DND-41 (cell line): ENCODE data around the gene GALNT5.

ENCODE experiments used
- ATAC-seq: fragments of 200-7000 bp; cut with Tn5 transposase; 3 replicates; pipeline ENCODE4 v1.9.1; 2021; ENCODE audit warnings: low read depth; ENCODE audit not compliant: insufficient read depth
- DNase-seq: peaks from one replicate; pipeline ENCODE4 v3.0.0-alpha.2; 2020
- H2AFZ ChIP-seq: 2 replicates; pipeline ENCODE4 v1.6.0; 2012; ENCODE audit warnings: low read depth, low read length
- H3K27ac ChIP-seq: 2 replicates; pipeline ENCODE4 v1.5.1; 2012; ENCODE audit warnings: low read length, inconsistent platforms
- H3K27me3 ChIP-seq: fragments of 200-600 bp; sonication (generic); 2 replicates; pipeline ENCODE4 v1.6.0; 2012; ENCODE audit warnings: low read length, mild to moderate bottlenecking, inconsistent platforms; ENCODE audit not compliant: insufficient read depth, poor library complexity
- H3K36me3 ChIP-seq: 2 replicates; pipeline ENCODE4 v1.5.1; 2012; ENCODE audit warnings: low read length, inconsistent platforms; ENCODE audit not compliant: insufficient read depth
- H3K4me1 ChIP-seq: 2 replicates; pipeline ENCODE4 v1.5.1; 2012; ENCODE audit warnings: mild to moderate bottlenecking, low read length; ENCODE audit not compliant: insufficient read depth
- H3K4me2 ChIP-seq: 2 replicates; pipeline ENCODE4 v1.6.0; 2012; ENCODE audit warnings: mild to moderate bottlenecking, moderate library complexity, low read length, inconsistent platforms; ENCODE audit not compliant: insufficient read depth
- H3K4me3 ChIP-seq, 2 experiments: fragments of 200-600 bp in 1 of 2; shearing (Covaris generic) in 1 of 2; 2 replicates each; pipeline ENCODE4 v1.5.1; 2012 to 2016; ENCODE audit warnings: inconsistent platforms in 2 of 2, low read length in 2 of 2, mild to moderate bottlenecking in 2 of 2, low read depth in 1 of 2, moderate library complexity in 1 of 2
- H3K79me2 ChIP-seq: 2 replicates; pipeline ENCODE4 v1.6.0; 2012; ENCODE audit warnings: low read length, inconsistent platforms; ENCODE audit not compliant: insufficient read depth
- H3K9ac ChIP-seq: 2 replicates; pipeline ENCODE4 v1.6.0; 2012; ENCODE audit warnings: low read depth, mild to moderate bottlenecking, inconsistent platforms, low read length, moderate library complexity
- H3K9me3 ChIP-seq: 2 replicates; pipeline ENCODE4 v1.5.1; 2012; ENCODE audit warnings: low read length, moderate library complexity, mild to moderate bottlenecking, inconsistent platforms; ENCODE audit not compliant: insufficient read depth, severe bottlenecking
- H4K20me1 ChIP-seq: 2 replicates; pipeline ENCODE4 v1.6.0; 2012; ENCODE audit warnings: low read length; ENCODE audit not compliant: insufficient read depth
- CTCF ChIP-seq: IDR thresholded peaks from 2 replicates; pipeline ENCODE4 v1.5.1; 2012; ENCODE audit warnings: borderline replicate concordance, low read length, moderate library complexity, mild to moderate bottlenecking; ENCODE audit not compliant: poor library complexity, severe bottlenecking; ENCODE audit errors: extremely low read depth
- EZH2 ChIP-seq: IDR thresholded peaks from 3 replicates; pipeline ENCODE4 v1.6.1; 2012; ENCODE audit warnings: borderline replicate concordance, low read depth, mild to moderate bottlenecking, moderate library complexity, low read length, inconsistent platforms; ENCODE audit not compliant: severe bottlenecking

Gene GALNT5

DNA sequence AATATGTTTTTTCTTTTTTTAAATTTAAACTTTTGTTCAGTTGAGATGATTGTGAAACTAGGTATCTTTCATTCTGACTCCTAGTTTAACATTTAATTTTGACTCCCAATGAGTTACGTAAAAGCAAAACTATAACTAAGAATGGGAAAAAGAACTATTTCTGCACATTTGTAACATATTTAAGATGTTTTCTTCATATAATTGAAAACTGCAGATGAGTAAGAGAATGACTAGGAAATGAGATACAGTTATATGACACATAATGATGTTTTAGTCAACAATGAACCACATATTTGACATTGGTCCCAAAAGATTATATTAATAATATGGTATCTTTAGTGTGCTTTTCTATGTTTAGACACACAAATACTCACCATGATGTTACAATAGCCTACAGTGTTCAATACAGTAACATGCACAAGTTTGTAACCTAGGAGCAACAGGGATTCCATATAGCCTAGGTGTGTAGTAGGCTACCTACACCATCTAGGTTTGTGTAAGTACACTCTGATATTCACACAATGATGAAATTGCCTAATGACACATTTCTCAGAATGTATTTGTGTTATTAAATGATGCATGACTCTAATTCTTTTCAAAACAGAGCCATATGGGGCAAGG is 55.5 kb downstream of the GALNT5 start:
- ATAC-seq (no peak), DNase-seq (no peak)
- H3K79me2 ChIP-seq = no peaks in the 10 kb centered on the region
- H3K4me1 ChIP-seq = no peaks in the 10 kb centered on the region
- H3K4me2 ChIP-seq = no peak overlapping the region
- H3K9ac ChIP-seq = no peak overlapping the region
- no peak overlapping the region for H3K27ac ChIP-seq
- no peak overlapping the region for H3K4me3 ChIP-seq
- no peaks in the 10 kb centered on the region for H4K20me1 ChIP-seq
- no peaks in the 10 kb centered on the region for H3K9me3 ChIP-seq
- peaks cover 9% of the 10 kb centered on the region for H3K27me3 ChIP-seq
- TF ChIP-seq CTCF (no peak), EZH2 (no peak)
- no peak overlapping the region for H2AFZ ChIP-seq
- H3K36me3 ChIP-seq = no peaks in the 10 kb centered on the region

DNA sequence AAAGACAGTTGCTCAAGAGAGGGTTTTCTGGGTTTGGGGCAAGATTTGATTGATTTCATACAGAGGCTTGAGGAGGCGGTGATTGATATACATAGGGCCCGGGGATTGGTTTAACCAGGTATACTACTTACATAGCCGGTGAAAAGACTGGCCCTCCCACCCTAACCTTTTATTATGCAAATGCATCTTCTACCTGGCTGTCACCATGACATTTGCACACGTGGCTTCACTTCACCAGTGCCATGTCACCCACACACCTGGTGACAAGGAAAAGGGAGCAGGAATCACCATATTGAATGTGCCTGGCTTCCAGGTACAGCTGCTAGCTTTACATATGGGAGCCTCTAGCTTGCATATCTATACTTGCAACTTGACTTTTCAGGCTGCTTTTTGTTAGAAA is 58.4 kb downstream of the GALNT5 start:
- no peaks in the 10 kb centered on the region for H4K20me1 ChIP-seq
- no peak for ATAC-seq
- no peak for DNase-seq
- no peak overlapping the region for H3K9ac ChIP-seq
- H3K79me2 ChIP-seq = no peaks in the 10 kb centered on the region
- no peaks in the 10 kb centered on the region for H3K9me3 ChIP-seq
- peaks cover 6% of the 10 kb centered on the region for H3K27me3 ChIP-seq
- H3K4me2 ChIP-seq = no peak overlapping the region
- TF ChIP-seq CTCF (no peak), EZH2 (no peak)
- H3K4me3 ChIP-seq = no peak overlapping the region
- no peaks in the 10 kb centered on the region for H3K36me3 ChIP-seq
- no peaks in the 10 kb centered on the region for H3K4me1 ChIP-seq
- H3K27ac ChIP-seq = no peak overlapping the region
- no peak overlapping the region for H2AFZ ChIP-seq

DNA sequence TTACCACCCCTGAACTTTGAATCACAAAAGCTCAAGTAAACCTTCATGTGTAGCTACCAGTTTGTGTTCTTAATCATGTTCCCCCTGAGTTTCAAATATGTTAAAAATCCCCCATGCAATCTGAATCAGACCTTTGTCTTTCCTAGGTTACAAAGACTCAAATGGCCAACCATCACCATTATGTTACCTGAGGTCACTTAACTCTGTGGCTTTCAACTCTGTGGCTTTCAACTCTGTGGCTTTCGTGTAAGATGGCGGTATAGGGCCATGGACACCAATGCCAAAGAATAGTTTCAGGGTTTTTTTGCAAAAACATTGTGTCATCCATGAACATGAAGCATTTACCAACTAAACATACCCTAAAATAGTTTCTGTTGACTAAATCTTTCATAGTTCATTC is 61.4 kb downstream of the GALNT5 start:
- H3K4me2 ChIP-seq = no peak overlapping the region
- H2AFZ ChIP-seq = no peak overlapping the region
- no peaks in the 10 kb centered on the region for H3K9me3 ChIP-seq
- no peaks in the 10 kb centered on the region for H3K4me1 ChIP-seq
- DNase-seq = no peak
- no peaks in the 10 kb centered on the region for H3K36me3 ChIP-seq
- no peak for ATAC-seq
- H3K27me3 ChIP-seq = no peaks in the 10 kb centered on the region
- H3K79me2 ChIP-seq = no peaks in the 10 kb centered on the region
- H3K4me3 ChIP-seq = no peak overlapping the region
- H3K9ac ChIP-seq = no peak overlapping the region
- no peaks in the 10 kb centered on the region for H4K20me1 ChIP-seq
- no peak for TF ChIP-seq CTCF
- no peak for TF ChIP-seq EZH2
- H3K27ac ChIP-seq = no peak overlapping the region
